HUES48 (cell line): ENCODE data around the gene SCLY.
"Not testable (repeated sequence)": the region's sequence is repeated elsewhere in the genome, so short reads cannot be mapped to it uniquely, and the experiment has no call there.

Source experiments
- H3K27ac ChIP-seq: one replicate; pipeline ENCODE4 v1.7.0; 2013; ENCODE audit warnings: low read depth, low read length, inconsistent platforms
- H3K27me3 ChIP-seq: 2 replicates; pipeline ENCODE4 v1.6.1; 2013; ENCODE audit warnings: mild to moderate bottlenecking, low read length; ENCODE audit not compliant: control insufficient read depth, insufficient read depth
- H3K36me3 ChIP-seq: 2 replicates; pipeline ENCODE4 v1.6.1; 2013; ENCODE audit warnings: low read length; ENCODE audit not compliant: control insufficient read depth, insufficient read depth
- H3K4me1 ChIP-seq: 2 replicates; pipeline ENCODE4 v1.6.1; 2013; ENCODE audit warnings: mild to moderate bottlenecking, low read length; ENCODE audit not compliant: control insufficient read depth, insufficient read depth
- H3K4me3 ChIP-seq: 2 replicates; pipeline ENCODE4 v1.5.1; 2013; ENCODE audit warnings: mild to moderate bottlenecking, low read depth, low read length
- H3K9ac ChIP-seq: 2 replicates; pipeline ENCODE4 v1.6.1; 2013; ENCODE audit warnings: mild to moderate bottlenecking, low read depth, low read length, moderate library complexity
- H3K9me3 ChIP-seq: 2 replicates; pipeline ENCODE4 v1.6.1; 2013; ENCODE audit warnings: low read length; ENCODE audit not compliant: control insufficient read depth, insufficient read depth

Gene SCLY

DNA sequence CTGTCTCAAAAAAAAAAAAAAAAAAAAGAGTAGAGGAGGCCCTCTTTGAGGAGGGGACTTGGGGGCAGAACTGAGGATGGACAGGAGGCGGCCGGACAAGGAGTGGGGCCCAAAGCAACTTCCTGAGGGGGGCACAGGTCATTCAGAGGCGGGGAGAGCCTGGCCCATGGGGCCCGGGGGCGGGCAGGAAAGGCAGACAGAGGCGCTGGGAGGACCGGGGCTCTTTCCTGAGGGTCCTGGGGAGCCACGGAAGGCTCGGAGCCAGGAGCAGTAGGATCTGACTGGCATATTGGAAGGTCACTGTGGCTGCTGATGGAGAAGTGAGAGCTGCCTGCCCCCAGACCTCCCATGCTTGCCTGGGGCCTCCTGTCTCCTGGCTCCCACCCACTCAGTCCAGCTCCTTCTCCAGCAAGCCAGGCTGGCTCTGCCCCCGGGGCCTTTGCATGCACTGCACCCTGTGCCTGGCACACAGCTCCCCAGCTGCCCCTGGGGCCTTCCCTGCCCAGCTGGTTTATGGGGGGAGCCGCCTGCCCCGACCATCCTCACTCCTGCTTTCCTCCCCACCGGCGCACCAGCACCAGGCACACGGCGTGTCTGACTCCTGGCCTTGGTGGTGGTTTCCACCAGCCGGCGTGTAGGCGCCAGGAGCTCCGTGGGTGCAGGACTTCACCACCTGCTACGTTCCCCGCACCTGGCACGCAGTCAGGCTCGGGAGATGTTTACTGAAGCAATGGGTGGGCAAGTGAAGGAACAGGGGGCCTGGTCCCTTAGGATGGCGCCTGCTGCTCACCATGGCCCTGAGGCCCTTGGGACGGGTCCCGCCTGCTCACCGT is 44.9 kb downstream of the SCLY start:
- Histone ChIP-seq H3K4me1 (0 out of 2 replicates have a peak, but pooled peaks cover 8% of the 10 kb centered on the region), H3K27me3 (no peaks in the 10 kb centered on the region), H3K36me3 (no peaks in the 10 kb centered on the region), H3K9ac (no peak overlapping the region), H3K27ac (no peak overlapping the region), H3K9me3 (no peaks in the 10 kb centered on the region), H3K4me3 (no peak overlapping the region)

- Histone ChIP-seq H3K27ac (no peak overlapping the region), H3K4me1 (0 out of 2 replicates have a peak, but pooled peaks cover 8% of the 10 kb centered on the region), H3K36me3 (no peaks in the 10 kb centered on the region), H3K9me3 (no peaks in the 10 kb centered on the region), H3K4me3 (no peak overlapping the region), H3K27me3 (no peaks in the 10 kb centered on the region), H3K9ac (no peak overlapping the region)
Observed at GRCh38 chr2:238106339-238106697, 45.5 kb downstream of the SCLY start.

- no peaks in the 10 kb centered on the region for H3K36me3 ChIP-seq
- H3K9ac ChIP-seq = no peak overlapping the region
- H3K9me3 ChIP-seq = no peaks in the 10 kb centered on the region
- 0 out of 2 replicates have a peak, but pooled peaks cover 8% of the 10 kb centered on the region for H3K4me1 ChIP-seq
- H3K27me3 ChIP-seq = no peaks in the 10 kb centered on the region
- no peak overlapping the region for H3K4me3 ChIP-seq
- H3K27ac ChIP-seq = no peak overlapping the region
Observed at GRCh38 chr2:238106698-238107524, 46.1 kb downstream of the SCLY start.

- H3K4me1 ChIP-seq = 0 out of 2 replicates have a peak, but pooled peaks cover 8% of the 10 kb centered on the region
- H3K9me3 ChIP-seq = no peaks in the 10 kb centered on the region
- H3K36me3 ChIP-seq = no peaks in the 10 kb centered on the region
- H3K27ac ChIP-seq = no peak overlapping the region
- no peak overlapping the region for H3K4me3 ChIP-seq
- no peaks in the 10 kb centered on the region for H3K27me3 ChIP-seq
- no peak overlapping the region for H3K9ac ChIP-seq
Observed at GRCh38 chr2:238107525-238108422, 47.0 kb downstream of the SCLY start.

DNA sequence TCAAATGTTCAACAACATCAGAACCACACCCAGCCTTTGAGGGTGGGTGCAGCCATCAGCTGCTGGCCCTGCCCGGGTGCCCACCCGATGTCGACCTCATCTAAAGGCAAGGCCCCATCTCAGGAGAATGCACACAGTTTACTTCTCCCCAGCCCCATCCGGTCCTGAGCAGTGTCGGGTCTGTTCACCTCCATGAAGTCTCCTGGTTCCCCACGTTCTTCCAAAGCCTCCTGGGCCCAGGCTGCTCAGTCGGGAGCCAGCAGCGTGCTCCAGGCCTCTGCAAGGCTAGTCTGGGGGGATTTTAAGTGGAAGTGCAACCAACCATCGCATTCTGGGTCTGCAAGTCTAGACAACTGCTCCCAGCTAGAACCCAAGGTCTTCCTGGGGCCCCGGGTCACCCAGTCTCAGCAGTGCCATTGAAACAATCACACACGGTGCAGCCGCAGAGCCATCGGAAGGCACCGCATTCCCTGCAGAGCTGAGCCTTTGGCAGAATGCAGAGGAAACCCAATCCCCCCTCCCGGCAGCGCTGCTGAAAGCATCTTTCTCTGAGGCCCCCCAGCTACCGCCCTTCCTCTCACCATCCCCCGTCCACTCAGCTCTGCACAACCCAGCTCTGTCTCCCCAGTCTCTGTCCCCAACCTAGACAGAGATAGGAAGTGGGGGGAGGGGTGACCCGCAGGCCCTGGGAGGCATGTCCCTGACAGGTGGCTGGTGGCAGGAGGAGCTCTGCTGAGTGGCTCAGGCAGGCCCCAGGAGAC is 47.8 kb downstream of the SCLY start:
- Histone ChIP-seq H3K9me3 (no peaks in the 10 kb centered on the region), H3K4me3 (no peak overlapping the region), H3K27me3 (no peaks in the 10 kb centered on the region), H3K27ac (no peak overlapping the region), H3K4me1 (0 out of 2 replicates have a peak, but pooled peaks cover 8% of the 10 kb centered on the region), H3K9ac (no peak overlapping the region), H3K36me3 (no peaks in the 10 kb centered on the region)

DNA sequence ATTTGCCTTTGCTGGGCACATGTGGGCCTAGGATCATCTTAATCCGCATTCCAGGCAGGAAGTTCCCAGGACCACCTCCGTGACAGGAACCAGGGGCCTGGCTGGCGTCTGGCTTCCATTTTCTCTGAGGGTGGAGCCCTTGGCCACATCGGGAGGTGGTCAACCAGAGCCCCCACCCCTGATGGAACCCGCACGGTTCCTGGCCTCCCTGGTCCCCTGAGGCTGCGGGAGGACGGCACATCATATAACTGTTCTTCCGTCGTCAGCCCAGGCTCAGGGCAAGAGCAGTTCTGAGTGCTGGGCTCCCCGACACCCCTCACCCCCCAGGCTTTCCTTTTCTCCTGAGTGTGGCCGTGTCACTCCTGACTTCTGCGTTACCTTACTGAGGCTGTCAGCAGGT is 52.8 kb downstream of the SCLY start:
- Histone ChIP-seq H3K9ac (no peak overlapping the region), H3K36me3 (no peaks in the 10 kb centered on the region), H3K9me3 (no peaks in the 10 kb centered on the region), H3K4me1 (0 out of 2 replicates have a peak, but pooled peaks cover 6% of the 10 kb centered on the region), H3K4me3 (no peak overlapping the region), H3K27ac (no peak overlapping the region), H3K27me3 (no peaks in the 10 kb centered on the region)

DNA sequence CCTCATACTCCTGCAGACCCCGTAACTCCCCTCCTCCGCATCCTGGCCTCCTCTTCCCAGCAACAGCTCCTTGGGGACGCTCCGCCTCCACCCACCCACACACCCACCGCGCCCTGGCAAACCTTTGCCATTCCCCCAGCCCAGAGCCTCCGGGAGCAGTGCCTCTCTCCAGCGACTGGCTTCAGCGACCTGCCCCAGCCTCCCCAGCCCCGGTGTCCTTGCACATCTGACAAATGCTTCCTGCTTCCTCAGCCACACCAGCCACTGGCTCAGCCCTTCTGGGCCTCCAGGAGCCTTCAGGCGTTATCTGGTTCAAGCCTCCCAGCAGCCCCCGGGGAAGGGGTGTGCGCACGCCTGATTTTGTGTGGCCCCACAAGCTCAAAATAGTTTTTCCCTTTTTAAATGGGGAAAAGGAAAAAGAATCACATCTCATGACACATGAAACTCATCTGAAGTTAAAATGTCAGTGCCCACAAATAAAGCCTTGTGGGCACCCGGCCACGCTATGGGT is 53.6 kb downstream of the SCLY start:
- H3K9ac ChIP-seq = no peak overlapping the region

GRCh38 chr2:238114851-238115660 is 54.3 kb downstream of the SCLY start:
- Histone ChIP-seq H3K4me3 (no peak overlapping the region), H3K27me3 (no peaks in the 10 kb centered on the region), H3K9ac (no peak overlapping the region), H3K4me1 (no peaks in the 10 kb centered on the region), H3K9me3 (no peaks in the 10 kb centered on the region), H3K27ac (no peak overlapping the region), H3K36me3 (no peaks in the 10 kb centered on the region)

More for the DNA sequence above, 53.6 kb downstream of the SCLY start:
- H3K4me3 ChIP-seq = no peak overlapping the region
- no peak overlapping the region for H3K27ac ChIP-seq
- no peaks in the 10 kb centered on the region for H3K36me3 ChIP-seq
- no peaks in the 10 kb centered on the region for H3K9me3 ChIP-seq
- no peaks in the 10 kb centered on the region for H3K4me1 ChIP-seq
- H3K27me3 ChIP-seq = no peaks in the 10 kb centered on the region

GRCh38 chr2:238115709-238116108 is 54.9 kb downstream of the SCLY start:
- not testable (repeated sequence) for H3K27me3 ChIP-seq, H3K4me3 ChIP-seq, H3K27ac ChIP-seq, H3K9ac ChIP-seq, H3K36me3 ChIP-seq, H3K9me3 ChIP-seq, H3K4me1 ChIP-seq
